Measurements from ENCODE around the gene CROCC2.

The CROCC2 gene

GRCh38 chr2:240876035-240876474, 30.1 kb upstream of the CROCC2 start:
- DNase-seq: no peak

- no peak for DNase-seq
Measured at GRCh38 chr2:240876475-240877251, 29.5 kb upstream of the CROCC2 start.

GRCh38 chr2:240877460-240878340, 28.4 kb upstream of the CROCC2 start:
- DNase-seq: no peak

GRCh38 chr2:240878341-240878936, 27.7 kb upstream of the CROCC2 start:
- DNase-seq: no peak

- no peak for DNase-seq
Measured at GRCh38 chr2:240879105-240879504, 27.0 kb upstream of the CROCC2 start.

- no peak for DNase-seq
Measured at GRCh38 chr2:240881913-240882312, 24.2 kb upstream of the CROCC2 start.

GRCh38 chr2:240884221-240884620, 21.9 kb upstream of the CROCC2 start:
- DNase-seq: no peak

GRCh38 chr2:240884745-240885144, 21.4 kb upstream of the CROCC2 start:
- DNase-seq: no peak

- no peak for DNase-seq
Measured at GRCh38 chr2:240885566-240885965, 20.6 kb upstream of the CROCC2 start.

- DNase-seq: no peak
Measured at GRCh38 chr2:240886023-240886565, 20.0 kb upstream of the CROCC2 start.

GRCh38 chr2:240886678-240887609, 19.2 kb upstream of the CROCC2 start:
- no peak for DNase-seq

GRCh38 chr2:240887631-240888030, 18.5 kb upstream of the CROCC2 start:
- DNase-seq: no peak

- DNase-seq: no peak
Measured at GRCh38 chr2:240888130-240888889, 17.8 kb upstream of the CROCC2 start.

- no peak for DNase-seq
Measured at GRCh38 chr2:240888890-240889573, 17.1 kb upstream of the CROCC2 start.

GRCh38 chr2:240889601-240890560, 16.3 kb upstream of the CROCC2 start:
- DNase-seq: no peak

GRCh38 chr2:240890691-240891090, 15.4 kb upstream of the CROCC2 start:
- no peak for DNase-seq

GRCh38 chr2:240891492-240892340, 14.4 kb upstream of the CROCC2 start:
- DNase-seq: no peak

GRCh38 chr2:240892356-240892755, 13.8 kb upstream of the CROCC2 start:
- DNase-seq: no peak

GRCh38 chr2:240892925-240893324, 13.2 kb upstream of the CROCC2 start:
- no peak for DNase-seq
